ENCODE data around the gene HAVCR2.

HAVCR2 gene

DNA sequence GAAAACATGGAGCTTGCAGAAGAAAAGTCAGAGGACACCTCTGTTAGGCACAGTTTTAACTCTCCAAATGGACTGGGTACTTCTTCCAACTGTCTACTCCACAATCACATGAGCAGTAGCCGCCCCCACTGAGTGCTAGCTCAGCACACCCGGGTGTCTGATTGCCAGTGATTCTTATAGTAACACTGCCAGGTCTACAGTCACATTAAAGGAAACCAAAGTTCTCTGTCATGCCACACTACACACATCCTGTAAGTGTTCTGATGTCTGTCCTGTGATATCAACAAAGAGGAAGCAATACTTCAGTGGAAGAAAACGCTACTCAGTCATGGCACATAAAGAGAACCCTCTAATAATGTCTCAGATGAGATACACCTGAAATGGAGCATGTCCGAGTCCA is at the start of gene HAVCR2:
TSS of gene HAVCR2 (minus strand) at position 69 of the 400 bp plus-strand sequence. CDS start at position 8, 61 bp downstream.
- peak; percentile 41 to 51 for DNase-seq

DNA sequence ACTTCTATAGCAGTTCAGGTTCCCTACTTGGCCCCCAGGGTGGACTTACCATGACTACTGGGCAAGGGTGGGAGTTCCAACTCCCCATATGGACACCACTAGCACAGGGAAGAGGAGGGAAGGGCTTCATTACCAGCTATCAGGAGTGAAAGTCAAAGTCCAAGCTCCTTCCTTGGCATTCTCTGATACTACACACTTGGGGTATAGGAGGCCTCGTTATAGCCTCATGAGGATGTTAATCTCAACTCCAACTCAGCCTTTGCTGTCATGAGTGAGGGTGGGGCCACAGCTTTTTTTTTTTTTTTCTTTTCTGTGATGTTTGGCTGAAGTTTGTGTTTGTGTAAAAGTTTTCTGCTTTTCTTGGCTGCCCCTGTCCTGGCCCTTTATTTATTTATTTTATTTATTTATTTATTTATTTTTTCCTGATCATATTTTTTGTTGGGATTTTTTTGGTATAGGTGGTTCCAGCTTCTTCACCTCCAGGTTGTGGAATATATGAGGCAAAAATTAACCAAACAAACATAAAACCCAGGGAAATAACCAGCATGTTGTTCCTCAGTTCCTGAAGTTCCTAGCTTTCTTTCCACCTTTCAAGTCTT is 48.5 kb upstream of the HAVCR2 start:
- DNase-seq = no peak

DNA sequence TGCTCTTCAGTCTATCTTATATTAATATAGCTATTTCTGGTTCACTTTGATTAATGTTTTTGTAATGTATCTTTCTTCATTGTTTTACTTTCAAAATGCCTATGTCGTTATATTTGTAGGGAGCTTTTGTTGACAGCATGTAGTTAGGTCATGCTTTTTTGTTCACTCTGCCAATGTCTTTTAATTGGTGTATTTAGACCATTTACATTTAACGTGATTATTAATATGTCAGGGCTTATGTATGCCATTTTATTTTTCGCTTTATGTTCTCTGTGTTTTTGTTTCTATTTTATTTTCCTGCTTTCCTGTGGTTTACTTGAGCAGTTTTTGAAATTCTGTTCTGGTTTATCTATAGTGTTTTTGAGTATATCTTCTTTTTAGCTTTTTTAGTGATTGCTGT is 46.5 kb upstream of the HAVCR2 start:
- no peak for DNase-seq

DNA sequence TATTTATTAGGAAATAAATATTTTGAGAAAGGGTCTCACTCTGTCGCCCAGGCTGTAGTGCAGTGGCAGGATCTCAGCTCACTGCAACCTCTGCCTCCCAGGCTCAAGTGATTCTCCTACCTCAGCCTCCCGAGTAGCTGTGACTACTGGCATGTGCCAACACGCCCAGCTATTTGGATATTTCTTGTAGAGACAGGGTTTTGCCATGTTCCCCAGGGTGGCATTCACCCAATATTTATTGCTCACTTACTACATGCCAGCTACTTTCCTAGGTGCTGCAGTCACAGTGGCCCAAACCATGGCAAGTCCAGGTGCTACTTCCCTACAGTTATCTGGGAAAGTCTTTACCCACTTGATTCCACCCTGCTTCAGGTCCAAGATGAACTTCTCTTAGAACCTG is 42.2 kb upstream of the HAVCR2 start:
- DNase-seq = no peak

DNA sequence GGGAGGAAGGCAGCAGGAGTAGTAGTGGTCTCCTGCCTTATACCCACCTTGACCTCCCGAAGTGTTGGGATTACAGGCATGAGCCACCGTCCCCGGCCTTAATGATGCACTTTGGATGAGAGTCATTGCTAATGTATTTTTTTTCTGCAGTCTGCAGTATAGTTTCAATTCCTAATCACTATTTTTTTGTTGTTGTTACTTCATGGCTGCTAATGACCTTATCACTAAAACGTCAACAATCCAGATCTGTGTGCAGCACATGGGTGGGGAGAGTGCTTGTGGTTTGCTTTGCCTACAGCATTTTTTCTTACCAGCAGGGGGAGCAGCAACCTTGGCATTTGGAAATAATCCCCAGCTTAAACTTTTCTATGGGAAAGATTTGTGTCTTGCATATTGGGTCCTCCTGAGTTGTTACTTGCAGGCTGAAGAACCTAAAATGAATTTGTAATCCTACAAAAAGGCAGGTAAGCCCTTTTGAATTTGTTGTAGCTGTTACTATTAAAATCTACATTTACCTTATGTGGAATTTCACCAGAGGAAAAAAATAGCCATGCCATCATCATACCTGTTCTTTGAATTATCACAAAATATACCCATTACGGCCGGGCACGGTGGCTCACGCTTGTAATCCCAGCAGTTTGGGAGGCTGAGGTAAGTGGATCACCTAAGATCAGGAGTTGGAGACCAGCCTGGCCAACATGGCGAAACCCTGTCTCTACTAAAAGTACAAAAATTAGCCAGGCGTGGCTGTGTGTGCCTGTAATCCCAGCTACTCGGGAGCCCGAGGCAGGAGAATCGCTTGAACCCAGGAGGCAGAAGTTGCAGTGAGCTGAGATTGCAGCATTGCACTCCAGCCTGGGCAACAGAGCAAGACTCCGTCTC is 40.1 kb upstream of the HAVCR2 start:
- DNase-seq = peak; percentile 81 to 89

DNA sequence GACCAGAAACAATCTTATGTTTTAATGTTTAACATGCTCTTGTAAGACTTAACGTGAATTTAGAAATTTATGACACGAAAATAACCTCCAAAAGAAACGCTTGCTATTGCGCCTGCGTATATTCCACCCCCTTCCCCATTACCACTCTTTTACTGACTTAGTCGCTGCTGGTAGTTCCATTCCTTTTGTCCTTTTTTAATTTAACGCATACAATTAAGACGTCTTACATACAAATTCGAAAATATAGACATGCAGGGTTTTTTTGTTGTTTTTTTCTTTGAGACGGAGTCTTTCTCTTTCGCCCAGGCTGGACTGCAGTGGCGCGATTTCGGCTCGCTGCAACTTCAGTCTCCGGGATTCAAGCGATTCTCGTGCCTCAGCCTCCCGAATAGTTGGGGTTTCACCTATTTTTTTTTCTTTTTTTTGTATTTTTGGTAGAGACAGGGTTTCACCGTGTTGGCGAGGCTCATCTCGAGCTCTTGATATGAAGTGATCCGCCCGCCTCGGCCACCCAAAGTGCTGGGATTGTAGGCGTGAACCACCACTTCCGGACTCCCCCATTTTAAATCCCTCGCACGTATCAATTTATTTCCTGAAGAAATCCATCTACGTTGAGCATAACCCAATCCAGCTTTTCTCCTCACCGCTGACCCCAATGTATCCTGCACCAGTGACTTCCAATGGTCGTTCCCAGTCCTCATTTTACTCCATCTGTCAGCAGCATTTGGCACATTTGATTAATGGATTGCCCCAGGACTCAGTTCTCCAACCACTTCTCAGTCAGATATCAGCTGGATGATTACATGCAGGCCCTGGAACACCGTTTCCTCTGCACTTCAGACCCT is 34.5 kb upstream of the HAVCR2 start:
- peak; percentile 57 to 63 for DNase-seq

DNA sequence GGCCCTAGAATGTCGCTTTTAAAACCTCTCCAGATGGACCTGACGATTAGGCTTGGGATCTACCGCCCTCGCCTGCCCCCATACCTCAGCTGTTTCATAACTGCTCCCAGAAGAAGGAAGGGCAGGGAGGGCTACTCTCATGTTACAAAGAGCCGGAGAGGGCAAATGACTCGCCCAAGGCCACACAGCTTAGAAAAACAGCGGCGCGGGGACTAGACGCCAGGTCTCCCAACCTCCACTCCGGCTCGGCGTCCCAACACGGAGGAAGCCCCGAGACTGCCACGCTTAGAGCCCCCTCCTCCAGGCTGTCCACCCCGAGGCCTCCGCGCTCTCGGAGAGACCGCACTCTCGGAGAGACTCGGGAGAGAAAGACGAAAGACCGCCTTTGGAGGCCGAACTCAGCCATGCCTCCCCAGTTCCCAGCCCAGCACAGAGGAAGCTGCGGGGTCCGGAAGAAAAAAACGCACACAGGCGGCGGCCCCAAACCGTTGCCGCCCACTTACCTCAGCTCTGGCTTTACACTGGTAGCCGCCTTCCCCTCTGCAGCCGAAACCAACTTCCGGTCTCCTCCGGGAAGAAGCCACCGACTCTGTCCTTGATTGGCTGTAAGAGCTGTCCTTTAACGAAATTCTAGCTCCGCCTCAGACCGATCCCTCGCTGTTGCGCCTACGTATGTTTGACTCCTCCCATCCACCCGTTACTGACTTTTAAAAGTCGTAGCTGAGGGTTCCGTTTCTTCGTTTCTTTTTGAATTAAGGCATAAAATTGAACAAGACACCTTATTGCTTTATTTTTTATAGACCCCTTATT is 33.7 kb upstream of the HAVCR2 start, which contains the start of gene MED7:
TSS of gene MED7 (minus strand) at position 549 of the 810 bp plus-strand sequence. CDS start 3,434 bp downstream, outside the sequence.
- peak; percentile 87 to 90 for DNase-seq

DNA sequence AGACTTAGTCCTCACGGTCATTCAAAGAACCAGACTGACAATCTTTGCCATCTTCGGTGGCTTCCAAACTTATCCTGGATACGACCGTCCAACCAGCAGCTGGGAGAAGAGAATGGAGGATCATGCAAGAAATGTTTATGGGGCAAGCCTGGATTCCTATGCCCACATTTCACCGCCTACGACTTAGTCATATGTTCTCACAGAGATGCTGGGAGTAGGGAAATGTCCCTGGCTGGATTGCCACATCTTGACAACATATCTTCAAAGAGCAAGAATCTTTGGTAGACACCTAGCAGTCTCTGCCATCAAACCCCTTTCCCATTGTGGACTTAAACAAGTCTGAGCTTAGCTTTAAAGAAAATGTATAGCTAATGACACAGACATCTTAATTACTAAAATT is 28.8 kb upstream of the HAVCR2 start:
- DNase-seq = no peak

DNA sequence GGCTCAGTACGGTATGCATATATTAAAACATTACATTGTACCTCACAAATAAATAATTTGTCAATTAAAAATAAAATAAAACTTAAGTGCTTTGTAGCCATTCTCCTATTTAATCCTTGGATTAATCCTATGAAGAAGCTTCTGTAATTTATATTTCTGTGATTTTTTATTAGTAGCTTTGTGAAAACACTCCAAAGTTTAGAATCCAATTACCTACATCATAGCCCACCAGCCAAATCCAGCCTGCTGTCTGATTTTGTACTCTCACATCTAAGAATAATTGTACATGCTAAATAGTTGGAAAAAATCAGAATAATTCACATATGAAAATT is 23.4 kb upstream of the HAVCR2 start:
- DNase-seq = no peak

DNA sequence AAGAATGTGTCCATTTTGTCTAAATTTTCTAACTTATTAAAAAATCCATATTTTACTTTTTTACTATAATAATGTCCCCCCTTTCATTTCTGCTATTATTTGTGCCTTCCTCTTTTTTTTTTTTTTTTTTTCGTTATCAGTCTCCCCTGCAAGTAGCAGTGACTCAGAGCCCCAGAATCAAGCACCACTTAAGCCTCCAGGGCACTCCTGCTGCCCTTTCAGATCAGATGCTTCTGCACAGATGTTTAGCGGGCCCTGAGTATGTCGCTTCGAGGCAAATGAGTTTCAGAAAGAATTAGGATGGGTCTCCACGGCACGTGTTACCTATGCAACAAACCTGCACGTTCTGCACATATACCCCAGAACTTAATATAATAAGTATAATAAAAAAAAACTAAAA is 22.1 kb upstream of the HAVCR2 start:
- no peak for DNase-seq

DNA sequence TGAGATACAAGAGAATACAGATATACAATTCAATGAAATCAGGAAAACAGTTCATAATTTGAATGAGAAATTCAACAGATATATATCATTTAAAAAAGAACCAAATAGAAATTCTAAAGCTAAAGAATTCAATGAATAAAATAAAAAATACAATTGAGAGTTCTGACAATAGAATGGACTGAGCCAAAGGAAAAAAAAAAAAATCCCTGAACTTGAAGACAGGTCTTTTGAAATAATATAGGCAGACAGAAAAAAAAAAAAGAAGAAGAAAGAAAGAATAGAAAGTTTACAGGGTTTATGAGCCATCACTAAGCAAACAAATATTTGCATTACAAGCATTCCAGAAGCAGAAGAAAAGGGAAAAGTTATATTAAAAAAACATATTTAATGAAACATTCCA is 12.9 kb upstream of the HAVCR2 start:
- DNase-seq = no peak

DNA sequence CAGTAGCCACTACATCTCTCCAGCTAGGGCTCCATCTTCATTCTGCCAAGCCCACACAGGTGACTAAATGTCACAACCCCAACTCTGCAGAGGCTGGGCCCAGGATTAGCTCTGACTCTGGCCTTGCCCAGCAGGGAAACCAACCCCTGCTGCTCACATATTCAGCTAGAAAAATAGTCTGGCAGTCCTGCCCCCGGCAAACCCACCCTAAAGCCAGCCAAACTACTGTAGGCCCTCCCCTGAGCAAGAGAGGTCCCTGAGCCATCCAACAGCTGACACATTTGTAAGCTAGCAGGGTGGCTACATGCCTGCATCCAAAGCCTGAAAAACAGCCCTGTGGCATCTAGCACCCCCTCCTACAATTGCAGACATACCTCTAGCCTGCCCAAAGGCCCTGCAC is 11.3 kb upstream of the HAVCR2 start:
- no peak for DNase-seq

DNA sequence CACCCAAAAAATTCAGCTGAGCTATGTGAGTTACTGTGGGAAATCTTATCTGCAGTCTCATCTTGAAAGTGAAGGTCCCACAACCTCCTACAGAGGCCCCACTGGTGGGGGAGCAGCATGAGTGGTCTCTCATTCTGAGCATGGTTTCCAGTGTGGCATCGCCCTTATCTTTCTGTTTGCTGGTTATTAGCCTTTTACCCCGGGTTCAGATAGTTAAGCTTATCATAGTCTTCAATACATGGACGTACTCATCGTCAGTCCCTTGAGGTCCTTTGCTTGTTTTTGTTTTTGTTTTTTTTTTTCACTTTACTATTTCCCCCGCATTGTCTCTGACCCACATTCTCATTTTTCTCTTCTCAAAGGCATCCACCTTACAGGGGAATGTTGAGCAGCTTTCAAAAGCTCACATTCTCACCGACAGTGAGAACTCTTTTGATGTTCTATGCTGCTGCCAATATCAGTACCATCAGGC is 7.7 kb upstream of the HAVCR2 start:
- DNase-seq = peak in 1 of 2 donors; percentile 25

DNA sequence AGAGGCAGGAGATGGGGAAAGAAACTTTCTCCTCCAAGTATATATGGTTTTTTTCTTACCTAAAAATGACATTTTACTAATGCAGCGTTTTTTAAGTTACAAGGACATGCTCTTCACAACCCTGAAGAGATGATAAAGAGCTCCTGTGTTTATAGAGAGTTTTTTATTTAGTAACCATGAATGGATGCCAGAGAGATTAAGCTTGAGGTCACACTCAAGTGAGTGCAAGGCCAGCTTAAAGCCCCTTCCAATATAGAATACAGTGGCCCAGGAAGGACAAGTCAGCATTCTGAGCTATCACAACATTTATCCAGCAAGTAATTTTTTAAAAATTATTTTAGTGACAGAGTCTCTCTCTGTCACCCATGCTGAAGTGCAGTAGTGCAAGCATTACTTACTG is 6.7 kb upstream of the HAVCR2 start:
- DNase-seq = no peak

DNA sequence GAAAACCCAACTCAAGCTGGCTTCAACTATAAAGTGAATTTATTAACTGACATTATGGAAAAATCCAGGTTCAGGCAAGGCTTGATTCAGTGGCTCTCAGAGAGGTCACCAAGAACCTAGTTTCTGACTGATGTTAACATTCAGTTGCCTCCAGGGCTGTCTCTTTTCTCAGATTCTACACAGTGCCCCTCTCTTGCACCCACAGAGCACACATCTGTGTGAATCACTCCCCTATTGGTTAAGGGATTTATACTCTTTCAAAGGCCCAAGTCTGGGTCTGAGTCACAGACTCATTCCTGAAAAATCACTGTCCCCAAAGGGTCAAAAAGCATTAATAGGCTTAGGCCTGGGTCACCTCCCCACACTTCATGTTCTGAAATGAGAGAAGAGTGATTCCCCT is 6.2 kb upstream of the HAVCR2 start:
- no peak for DNase-seq

DNA sequence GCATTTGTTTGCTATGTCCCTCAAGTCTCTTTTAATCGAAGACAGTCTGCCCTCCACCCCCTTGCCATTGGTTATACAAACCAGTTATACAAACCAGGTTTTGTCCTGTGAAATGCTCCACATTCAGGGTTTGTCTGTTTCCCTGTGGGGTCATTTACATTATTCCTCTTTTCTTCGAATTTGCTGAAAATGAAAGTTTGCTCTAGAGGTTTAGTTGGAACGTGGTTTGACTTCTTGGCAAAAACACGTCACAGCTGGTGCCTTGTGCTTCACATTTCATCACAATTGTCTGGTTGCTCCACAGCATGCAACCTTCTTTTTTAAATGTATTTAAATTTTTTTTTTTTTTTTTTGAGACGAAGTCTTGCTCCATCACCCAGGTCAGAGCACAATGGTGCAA is 4.2 kb upstream of the HAVCR2 start:
- DNase-seq = no peak

DNA sequence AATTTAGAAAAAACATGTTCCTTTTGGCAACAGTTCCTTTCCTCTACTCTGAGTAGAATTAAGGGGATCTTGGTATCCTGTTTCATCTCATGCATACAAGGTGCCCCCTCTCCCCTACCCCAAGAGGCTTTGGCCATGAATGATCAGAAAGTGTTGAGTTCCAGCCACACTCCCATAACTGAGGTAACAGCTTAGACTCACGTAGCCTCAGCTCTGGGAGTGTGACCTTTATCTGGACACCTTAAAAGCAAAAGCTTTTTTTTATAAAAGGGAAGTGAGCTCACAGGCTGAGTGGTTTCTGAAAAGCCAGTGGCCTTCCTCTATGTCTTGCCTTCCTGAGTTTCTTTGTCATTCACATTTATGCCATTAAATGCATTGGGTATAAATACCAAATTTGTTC is 900 bp upstream of the HAVCR2 start:
- DNase-seq = peak in 1 of 2 donors; percentile 26

DNA sequence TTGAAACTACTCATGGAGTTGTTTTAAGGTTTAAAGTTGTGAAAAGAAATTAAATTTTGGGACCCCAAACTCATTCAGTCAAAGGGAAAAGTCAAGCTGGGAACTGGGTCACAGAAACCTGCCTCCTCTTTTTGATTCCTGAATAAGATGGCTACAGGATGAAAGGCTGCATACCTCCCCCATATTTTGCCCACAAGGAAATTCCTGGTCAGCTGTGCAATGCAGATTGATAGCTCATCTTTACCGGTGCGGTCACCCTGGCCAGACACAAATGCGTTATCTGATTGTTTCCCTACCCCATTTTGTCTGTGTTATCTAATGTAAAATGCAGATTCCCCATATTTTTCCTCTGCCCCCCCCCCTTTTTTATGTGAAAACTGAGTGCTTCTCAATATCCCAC is 1.3 kb downstream of the HAVCR2 start:
- DNase-seq = no peak

DNA sequence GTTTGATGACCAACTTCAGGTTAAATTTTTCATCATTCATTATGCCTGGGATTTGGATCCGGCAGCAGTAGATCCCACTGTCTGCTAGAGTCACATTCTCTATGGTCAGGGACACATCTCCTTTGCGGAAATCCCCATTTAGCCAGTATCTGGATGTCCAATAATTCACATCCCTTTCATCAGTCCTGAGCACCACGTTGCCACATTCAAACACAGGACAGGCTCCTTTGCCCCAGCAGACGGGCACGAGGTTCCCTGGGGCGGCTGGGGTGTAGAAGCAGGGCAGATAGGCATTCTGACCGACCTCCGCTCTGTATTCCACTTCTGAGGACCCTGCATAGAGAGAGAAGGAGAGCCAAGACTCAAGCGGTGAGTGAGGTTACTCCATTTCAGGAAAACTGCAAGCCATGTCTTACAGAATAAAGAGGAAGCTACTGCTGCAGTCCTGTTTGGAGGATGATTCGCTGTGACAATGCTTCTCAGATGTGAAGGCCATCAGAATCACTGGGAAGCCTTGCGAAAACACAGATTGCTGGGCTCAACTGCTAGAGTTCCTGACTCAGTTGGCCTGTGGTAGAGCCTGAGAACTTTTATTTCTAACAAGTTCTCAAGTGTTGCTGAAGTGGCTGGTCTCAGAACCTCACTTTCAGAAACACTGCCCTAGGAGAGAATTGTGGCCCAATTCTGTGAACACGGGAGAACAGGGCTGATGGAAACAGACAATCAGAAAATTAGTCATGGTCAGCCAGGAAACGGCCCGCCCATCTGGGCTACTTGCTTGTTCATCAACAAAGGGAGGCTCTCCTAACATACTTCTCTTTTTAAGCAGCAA is 2.0 kb downstream of the HAVCR2 start:
- DNase-seq = peak; percentile 26 to 38

DNA sequence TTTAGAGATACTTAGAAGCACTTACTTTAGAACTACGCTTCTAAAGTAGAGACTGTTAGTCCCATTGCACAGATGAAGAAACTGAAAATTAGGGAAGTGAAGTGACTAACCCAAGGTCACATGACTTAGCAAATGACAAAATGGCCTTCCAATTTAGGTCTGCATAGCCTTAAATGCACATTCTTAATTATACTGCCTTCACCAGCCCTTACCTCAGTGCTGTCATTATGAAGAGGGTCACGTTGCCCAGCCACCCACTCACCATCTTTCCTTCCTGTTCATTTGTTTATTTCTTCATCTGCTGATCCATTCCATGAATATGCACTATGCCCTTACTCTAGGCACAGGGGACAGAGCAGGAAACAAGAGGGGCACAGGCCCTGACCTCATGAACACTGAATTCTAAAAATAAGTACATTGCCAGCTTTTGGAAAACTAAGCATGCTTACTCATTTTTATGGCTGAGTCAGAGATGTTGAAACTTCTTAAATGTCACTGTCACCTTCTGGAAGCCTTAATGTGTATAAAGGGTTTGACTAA is 8.6 kb downstream of the HAVCR2 start:
- DNase-seq = peak; percentile 26 to 34

DNA sequence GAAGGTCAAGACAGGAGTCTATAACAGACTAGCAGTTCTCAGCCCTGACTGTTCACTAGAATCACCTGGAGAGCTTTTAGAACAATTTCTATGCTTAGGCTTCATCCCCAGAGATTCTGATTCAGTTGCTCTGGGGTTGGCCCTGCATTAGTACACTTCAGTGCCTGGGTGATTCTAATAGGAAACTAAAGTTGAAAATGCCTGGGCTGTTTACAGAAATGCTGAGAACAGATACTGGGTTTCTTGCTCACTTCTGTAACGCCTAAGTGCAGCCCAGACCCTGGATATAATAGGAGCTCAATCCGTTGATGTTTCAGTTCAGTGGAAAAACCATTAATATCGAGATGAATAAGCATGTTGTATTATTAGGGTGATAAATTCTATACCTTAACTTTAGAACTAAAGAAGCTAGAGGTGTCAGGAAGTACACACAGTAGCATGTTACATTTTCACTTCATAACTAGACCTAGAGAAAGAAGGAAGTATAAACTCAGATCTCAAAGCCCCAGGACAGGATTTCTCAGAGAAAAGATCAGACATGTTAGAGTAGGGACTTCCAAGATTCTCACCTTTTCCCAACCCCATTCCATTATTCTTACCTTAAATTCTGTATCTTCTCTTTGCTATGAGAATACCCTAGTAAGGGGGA is 20.4 kb downstream of the HAVCR2 start:
- DNase-seq = no peak
